ENCODE measurements around the gene POU2AF1.

GRCh38 chr11:111352935-111353710 is 26.0 kb downstream of the POU2AF1 start:
- TF ChIP-seq CREB1 (IDR thresholded peaks at IDR 0.05) (no peak), CREB1 (CRISPR knock-in tag; IDR thresholded peaks at IDR 0.05) (no peak), SMARCE1 (IDR thresholded peaks at IDR 0.05; ENCODE audit: borderline replicate concordance) (no peak), SIN3A (IDR thresholded peaks at IDR 0.05; ENCODE audit: borderline replicate concordance, low read depth, low read length) (no peak), HDAC2 (CRISPR knock-in tag; IDR thresholded peaks at IDR 0.05) (no peak), FOSL1 (CRISPR knock-in tag; IDR thresholded peaks at IDR 0.05; ENCODE audit: borderline replicate concordance) (no peak), NR3C1 (CRISPR knock-in tag; IDR thresholded peaks at IDR 0.05) (no peak), RAD21 (CRISPR knock-in tag; IDR thresholded peaks at IDR 0.05) (no peak), ELF1 (CRISPR knock-in tag; IDR thresholded peaks at IDR 0.05) (no peak), ZNF333 (CRISPR knock-in tag; IDR thresholded peaks at IDR 0.05; ENCODE audit: borderline replicate concordance) (no peak), TAF1 (CRISPR knock-in tag; IDR thresholded peaks at IDR 0.05) (no peak), THRA (CRISPR knock-in tag; IDR thresholded peaks at IDR 0.05; ENCODE audit: borderline replicate concordance) (no peak), SUZ12 (IDR thresholded peaks at IDR 0.05; ENCODE audit: low read depth, low read length) (no peak)
